ENCODE measurements around the gene TEX22.

TEX22 gene

GRCh38 chr14:105353136-105353535 is 45.2 kb upstream of the TEX22 start:
- TF ChIP-seq, protein P1, sequence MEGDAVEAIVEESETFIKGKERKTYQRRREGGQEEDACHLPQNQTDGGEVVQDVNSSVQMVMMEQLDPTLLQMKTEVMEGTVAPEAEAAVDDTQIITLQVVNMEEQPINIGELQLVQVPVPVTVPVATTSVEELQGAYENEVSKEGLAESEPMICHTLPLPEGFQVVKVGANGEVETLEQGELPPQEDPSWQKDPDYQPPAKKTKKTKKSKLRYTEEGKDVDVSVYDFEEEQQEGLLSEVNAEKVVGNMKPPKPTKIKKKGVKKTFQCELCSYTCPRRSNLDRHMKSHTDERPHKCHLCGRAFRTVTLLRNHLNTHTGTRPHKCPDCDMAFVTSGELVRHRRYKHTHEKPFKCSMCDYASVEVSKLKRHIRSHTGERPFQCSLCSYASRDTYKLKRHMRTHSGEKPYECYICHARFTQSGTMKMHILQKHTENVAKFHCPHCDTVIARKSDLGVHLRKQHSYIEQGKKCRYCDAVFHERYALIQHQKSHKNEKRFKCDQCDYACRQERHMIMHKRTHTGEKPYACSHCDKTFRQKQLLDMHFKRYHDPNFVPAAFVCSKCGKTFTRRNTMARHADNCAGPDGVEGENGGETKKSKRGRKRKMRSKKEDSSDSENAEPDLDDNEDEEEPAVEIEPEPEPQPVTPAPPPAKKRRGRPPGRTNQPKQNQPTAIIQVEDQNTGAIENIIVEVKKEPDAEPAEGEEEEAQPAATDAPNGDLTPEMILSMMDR (conservative IDR thresholded peaks at IDR 0.05): no peak
- no peak for TF ChIP-seq ZFX (IDR thresholded peaks at IDR 0.05)
- no peak overlapping the region for H3K27ac ChIP-seq

DNA sequence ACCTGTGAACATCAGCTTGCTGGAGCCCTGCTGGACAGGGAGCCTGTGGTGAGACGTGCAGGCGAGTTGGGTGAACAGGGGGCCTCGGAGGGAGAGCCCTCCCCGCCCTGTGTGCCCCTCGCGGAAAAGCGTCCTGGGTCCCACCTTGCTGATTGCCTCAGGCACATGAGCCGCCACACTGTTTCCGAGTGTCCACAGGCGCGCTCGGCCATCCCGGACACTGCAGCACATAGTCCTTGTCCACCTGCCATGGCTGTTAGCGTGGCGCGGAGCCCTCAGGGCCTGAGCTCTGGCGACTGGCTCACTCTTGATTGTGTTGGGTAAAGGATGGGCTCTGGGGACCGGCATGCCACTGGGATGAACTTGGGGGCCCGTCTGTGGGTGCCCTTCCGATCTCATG is 43.8 kb upstream of the TEX22 start:
- TF ChIP-seq, protein P1 (conservative IDR thresholded peaks at IDR 0.05): no peak
- TF ChIP-seq ZFX (IDR thresholded peaks at IDR 0.05): no peak
- no peak overlapping the region for H3K27ac ChIP-seq

- no peak for TF ChIP-seq ZFX (IDR thresholded peaks at IDR 0.05)
- TF ChIP-seq, protein P1 (conservative IDR thresholded peaks at IDR 0.05): no peak
- H3K27ac ChIP-seq: no peak overlapping the region
Observed at GRCh38 chr14:105355049-105355575, 43.2 kb upstream of the TEX22 start.

DNA sequence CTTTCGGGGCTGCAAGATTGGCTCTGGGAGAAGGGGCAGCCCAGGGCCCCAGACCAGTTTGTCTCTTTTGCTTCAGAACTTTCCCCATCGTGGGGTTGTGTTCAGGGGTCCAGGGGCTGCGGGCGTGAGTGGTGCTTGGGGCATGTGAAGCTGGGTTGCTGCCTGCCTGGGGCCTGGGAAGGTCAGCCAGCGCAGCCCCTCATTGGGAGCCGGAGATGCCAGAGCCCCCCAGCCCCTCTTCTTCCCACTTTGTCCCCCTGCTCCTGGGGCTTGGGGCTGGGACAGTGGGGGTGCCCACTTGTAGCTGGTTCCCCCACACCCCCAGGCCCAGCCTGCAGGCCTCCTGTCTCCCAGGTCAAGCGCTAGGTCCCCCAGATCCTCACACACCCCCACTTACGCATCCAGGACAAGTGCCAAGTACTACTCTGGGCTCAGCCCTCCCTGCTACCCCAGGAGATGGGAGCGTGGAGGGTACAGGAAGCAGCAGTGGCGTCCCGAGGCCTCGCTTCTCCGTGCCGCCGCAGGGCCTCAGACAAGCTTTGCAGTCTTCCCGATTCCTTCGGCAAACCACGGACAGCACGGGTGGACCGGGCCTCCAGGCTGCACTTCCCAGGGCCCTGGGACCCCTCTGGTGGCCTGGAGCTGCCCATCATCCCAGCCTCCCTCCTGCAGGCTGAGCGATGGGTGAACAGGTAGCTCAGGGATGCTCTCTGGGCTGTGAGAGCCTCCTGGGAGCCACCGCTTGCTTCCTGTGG is 42.3 kb upstream of the TEX22 start:
- TF ChIP-seq ZFX (IDR thresholded peaks at IDR 0.05): no peak
- TF ChIP-seq, protein P1 (conservative IDR thresholded peaks at IDR 0.05): no peak
- H3K27ac ChIP-seq: no peak overlapping the region

DNA sequence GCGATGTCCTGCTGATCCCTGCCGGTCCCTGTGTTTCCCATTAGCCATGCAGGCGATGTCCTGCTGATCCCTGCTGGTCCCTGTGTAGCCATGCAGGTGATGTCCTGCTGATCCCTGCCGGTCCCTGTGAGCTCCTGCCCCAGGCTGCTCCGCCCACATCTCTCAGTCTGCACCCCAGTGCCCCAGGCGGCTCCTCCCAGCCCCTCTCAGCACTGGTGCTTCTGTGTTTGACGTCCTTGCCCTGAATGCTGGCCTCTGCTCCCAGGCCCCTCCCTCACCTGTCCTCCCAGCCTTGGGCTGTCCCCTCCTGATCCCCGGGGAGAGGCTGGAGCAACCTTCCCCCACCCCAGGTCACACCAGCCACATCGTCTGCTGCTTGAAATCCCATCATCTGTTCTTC is 41.4 kb upstream of the TEX22 start:
- TF ChIP-seq, protein P1 (conservative IDR thresholded peaks at IDR 0.05): no peak
- no peak for TF ChIP-seq ZFX (IDR thresholded peaks at IDR 0.05)
- H3K27ac ChIP-seq: no peak overlapping the region

DNA sequence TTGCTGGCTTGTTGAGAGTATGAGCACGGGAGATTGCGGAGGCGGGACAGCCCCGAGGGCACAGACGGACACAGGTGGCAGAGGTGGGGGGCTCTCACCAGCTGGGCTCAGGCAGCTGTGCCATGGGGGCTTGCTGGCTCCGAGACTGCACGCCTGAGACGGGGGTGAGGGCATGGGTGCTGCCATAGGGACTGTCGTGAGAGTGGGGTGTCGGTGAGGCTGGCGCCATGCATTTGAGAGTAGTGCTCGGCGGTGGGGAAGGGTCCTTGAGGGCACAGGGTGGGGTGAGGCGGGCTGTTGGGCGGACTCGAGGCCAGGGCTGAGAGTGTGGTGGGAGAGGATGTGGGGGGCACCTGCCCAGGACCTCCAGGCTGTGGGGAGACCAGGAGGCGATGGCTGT is 40.7 kb upstream of the TEX22 start:
- no peak overlapping the region for H3K27ac ChIP-seq
- no peak for TF ChIP-seq ZFX (IDR thresholded peaks at IDR 0.05)
- TF ChIP-seq, protein P1 (conservative IDR thresholded peaks at IDR 0.05): no peak

- H3K27ac ChIP-seq: no peak overlapping the region
- no peak for TF ChIP-seq ZFX (IDR thresholded peaks at IDR 0.05)
- TF ChIP-seq, protein P1 (conservative IDR thresholded peaks at IDR 0.05): no peak
Observed at GRCh38 chr14:105358140-105358846, 40.0 kb upstream of the TEX22 start.

Measured in C4-2B (cell line).